NCI-H345 treated with DMSO at 0.1 percent for 48 hours (cell line): Measurements from ENCODE around the gene ECHDC1.
"Not testable (repeated sequence)": the region's sequence is repeated elsewhere in the genome, so short reads cannot be mapped to it uniquely, and the experiment has no call there.

ENCODE experiments used
- DNase-seq: peaks from one replicate; lab custom pipeline; 2025; ENCODE audit not compliant: unreplicated experiment; lab: John Stamatoyannopoulos, UW

The ECHDC1 gene

DNA sequence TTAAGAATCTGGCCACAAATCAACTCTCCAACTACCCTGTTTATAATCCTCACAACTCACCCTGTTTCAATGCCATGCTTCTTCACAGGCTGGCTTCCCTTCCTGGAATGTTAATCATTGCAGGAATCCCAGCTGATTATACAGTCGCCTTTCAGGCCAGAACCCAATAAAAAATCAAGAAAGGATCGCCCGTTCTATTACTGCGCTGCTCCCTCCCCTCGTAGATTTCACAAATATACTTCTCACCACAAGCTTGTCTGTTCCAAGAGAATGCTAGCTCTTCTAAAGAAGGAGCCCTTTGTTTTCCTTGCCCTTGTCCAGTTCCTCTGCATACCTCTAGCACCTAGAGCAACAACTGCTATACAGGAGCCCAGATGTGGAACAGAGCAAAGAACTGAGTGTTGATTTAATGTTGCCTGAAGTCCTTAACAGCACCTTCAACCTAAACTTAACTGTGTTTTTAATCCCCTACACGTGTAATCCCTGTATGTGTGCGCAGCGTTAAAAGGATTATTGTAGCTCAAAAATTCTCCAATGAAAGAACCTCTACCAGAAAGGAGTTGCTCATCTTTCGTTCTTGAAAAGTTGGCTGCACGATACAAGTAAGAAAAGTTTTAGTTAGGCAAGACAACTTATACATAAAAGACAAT, 988 bp downstream of the ECHDC1 start:
- no peak for DNase-seq

DNA sequence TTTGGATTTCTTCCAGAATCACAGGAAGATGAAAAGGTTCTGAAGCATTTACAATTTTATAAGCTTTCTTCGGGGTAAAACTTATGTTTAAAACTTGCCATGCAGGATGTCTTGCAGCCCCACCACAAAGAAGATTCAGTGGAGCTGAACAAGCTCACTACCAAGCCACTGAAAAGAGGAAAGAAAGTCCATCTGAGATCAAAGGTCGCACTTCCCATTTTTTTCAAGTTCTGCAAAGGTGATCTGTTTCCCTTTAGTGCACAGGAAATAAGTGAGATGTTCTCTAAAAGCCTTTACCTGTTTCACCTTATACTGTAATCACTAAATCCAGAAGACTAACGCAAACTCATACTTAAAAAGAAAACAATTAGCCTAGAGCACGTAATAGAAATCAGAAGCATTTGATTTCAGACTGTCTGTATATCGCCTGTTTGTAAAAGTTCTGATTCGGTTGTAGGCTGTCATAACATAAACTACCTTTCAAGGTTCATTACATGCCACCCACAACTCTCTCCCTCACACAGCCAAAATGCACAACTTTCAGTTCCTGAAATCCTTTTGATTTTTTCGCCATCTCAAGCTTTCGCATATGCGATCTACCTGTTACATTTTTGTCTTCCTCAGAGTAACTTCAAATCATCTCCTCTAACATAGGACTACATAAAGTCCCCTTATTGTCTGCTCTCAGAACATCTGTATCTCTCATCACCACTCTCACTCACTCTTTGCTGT, 1.8 kb downstream of the ECHDC1 start:
- DNase-seq, result no peak

DNA sequence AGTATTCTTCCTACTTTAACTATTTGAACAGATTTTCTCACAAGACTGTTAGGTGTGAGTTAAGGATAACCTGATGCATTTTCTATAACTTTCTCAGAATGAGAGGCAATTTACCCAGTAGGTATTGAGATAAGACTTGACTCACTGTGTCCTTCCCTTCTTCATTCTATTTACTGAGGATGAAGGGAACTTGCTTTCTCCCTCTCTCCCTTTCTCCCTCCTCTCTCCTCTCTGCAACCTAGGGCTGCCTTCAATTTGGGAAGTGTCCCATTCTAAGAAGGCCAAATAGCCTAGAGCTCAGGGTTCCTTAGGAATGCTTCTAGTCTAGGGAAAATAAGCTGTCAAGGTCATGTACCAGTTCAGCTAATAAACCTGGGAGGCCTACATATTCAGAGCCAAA, 3.2 kb downstream of the ECHDC1 start:
- DNase-seq, result no peak

DNA sequence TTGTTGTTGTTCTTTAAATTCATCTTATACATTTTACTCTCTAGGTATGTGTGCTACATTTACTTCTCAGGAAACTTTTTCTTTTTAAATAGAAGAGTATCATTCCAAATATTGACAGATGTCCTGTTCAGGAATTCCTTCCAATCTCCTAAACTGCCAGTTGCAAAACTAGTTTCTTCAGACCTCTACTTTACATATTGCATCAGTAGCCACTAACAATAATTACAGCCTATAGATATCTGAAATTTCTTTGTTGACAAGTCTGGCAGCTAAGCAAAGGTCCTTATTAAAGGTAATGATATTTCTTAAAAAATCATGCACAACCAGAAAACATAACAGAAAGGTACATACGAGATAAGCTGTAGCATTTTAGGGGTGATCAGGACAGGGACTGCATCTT, 4.5 kb downstream of the ECHDC1 start:
- no peak for DNase-seq

DNA sequence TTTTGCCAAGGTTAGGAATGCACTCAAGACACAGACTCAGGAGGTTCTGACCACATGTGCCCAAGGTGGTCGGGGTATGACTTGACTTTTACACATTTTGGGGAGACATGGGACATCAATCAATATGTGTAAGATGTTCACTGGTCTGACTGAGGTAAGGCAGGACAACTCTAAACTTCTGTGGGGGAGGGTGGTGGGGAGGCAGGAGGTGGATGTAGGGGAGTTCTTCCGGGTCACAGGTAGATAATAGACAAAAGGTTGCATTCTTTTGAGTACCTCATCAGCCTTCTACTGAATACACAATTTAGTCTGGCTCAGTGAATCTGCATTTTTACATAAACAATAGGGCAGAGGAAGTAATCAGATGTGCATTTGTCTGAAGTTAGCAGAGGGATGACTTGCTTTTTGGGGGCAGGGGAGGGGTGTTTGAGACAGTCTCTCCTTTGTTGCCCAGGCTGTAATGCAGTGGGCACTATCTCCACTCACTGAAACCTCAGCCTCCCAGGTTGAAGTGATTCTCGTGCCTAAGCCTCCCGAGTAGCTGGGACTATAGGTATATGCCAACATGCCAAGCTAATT, 10.9 kb downstream of the ECHDC1 start:
- no peak for DNase-seq

DNA sequence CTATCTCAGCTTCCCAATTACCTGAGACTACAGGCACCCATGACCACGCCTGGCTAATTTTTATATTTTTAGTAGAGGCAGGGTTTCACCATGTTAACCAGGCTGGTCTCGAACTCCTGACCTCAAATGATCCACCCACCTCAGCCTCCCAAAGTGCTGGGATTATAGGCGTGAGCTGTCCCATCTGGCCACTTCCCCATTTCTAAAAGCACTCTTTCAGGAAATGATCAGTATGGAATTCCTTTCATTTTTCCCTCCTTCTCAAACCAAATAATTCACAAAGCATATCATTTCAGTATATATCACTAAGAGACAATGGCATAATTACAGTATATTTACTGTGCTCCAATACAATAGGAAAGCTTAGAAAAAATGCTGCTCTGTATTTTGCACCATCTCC, 12.2 kb downstream of the ECHDC1 start:
- not testable (repeated sequence) for DNase-seq

DNA sequence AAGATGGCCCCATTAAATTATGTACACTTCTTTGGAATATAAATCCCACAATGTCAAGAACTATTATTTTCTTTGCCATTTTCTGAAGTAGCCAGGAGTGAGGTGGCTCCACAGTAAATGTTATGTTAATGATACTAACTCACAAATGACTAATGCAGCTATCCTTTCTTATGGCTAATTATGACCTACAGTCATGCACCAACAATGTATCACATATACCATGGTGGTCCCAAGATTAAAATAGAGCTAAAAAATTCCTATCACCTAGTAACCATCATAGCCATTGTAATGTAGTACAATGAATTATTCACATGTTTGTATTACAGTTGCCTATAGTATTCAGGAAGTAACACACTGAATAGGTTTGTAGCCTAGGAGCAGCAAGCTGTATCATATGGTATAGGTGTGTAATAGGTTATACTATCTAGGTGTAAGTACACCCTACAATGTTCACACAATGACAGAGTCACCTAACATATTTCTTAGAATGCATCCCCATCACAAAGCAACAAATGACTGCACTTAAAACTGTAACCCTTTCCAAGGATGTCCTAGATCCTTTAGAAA, 15.3 kb downstream of the ECHDC1 start:
- no peak for DNase-seq

DNA sequence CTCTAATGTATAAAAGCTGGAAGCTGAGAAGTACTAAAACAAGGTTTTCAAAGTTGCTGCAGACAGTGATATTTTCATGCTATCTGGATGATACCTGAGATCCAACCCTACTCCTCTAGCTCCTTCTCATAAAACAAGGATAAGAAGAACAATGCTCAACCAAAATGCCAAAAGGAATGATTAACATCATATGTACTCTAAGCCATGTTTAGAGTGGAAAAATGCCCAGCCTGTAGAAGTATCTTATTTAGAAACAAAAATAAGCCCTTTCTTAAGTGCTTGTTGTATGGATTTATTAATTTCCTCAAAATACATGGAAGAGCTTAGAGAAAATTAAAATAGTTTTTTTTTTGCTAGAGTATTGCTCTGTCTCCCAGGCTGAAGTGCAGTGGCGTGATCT, 23.7 kb downstream of the ECHDC1 start:
- DNase-seq, result no peak

DNA sequence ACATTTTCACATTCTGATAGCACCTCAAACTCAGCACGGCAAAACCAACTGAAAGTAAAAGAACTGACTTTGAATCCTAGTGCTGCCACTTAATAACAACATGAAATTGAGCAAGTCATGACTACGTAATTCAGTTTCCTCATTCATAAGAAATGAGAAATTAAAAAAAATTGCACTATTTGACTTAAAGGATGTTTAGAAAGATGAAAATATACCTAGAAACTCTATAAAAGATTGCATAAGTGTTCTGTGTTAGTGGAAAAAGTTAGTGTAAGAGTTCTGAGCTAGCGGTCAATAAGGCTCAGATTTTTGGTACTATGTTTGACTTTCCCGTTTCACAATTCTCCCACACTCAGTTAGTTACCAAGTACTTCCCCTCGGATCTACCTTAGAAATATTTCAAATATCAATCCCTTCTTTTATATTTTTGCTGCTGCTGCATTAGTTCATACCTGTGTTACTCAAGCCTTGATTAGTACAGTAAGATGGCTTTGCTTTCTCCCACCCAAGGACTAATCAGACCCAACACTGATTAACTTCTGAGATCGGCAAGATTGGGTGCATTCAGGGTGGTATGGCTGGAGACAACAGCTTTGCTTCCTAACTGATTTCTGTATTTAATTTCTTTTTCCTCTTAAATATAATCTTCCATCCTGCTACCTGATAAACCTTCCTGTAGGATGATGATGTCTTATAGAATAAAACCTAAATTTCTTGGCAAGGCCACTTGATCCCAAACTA, 25.9 kb downstream of the ECHDC1 start:
- DNase-seq, result no peak

DNA sequence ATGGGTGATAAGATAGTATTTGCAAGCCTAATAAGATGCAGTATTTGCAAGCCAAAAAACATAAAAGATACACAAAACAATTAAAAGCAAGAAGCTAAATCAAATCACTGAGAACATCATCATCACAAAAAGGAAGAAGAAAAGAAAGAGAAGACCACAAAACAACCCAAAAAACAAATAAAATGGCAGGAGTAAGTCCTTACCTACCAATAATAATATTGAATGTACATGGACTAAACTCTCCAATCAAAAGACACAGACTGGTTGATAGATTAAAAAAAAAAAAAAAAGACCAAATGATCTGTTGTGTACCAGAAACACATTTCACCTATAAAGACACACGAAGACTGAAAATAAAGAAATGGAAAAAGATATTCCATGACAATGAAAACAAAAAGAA, 37.7 kb downstream of the ECHDC1 start:
- no peak for DNase-seq

DNA sequence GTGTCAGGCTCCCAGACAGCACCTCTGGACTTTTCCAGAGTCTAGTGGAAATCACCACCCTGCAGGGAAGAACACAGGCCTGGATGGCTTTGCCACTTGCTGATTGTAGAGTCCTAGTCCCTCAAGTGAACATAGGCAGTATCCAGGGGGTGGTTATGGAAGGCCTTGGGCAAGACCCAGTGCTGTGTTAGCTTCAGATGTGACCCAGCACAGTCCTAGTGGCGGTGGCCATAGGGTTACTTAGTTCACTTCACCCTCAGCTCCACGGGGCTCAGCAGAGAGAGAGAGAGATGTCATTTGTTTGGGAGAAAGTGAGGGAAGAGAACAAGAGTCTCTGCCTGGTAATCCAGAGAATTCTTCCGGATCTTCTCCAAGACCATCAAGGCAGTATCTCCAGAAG, 39.5 kb downstream of the ECHDC1 start:
- DNase-seq, result no peak

DNA sequence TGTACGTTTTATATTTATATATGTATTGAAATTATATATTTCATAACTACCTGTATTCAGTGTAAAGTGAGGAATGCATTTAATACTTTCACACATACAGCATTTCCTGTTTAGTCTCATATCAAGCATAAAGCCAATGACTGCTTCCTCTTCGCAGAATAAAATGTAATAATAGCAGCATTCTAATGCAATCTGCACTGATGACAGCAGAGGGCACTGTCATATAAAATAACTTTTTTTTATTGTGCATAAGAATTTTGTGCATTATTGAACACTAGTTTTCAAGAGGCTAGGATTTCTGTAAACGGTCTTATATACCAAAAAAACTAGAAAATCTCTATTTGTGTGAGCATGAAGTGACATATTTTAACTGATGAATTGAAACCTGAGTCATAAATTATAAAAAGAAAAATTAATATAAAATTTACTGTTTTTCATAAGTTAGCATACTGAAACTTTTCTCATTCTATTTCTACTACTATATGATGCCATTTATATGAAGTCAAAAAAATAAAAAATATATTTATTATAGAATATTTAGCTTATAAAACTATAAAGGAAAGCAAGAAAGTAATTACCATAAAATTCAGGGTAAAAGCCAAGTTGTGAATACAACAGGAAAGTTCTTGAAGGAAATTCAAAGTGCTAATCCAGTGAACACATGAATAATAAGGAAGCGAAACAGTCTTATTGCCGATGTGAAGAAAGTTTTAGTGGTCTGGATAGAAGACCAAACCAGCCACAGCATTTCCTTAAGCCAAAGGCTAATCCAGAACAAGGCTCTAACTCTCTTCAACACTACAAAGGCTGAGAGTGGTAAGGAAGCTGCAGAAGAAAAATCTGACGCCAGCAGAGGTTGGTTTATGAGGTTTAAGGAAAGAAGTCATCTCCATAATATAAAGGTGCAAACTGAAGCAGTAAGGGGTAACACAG, 40.4 kb downstream of the ECHDC1 start:
- peak; percentile 2 for DNase-seq

DNA sequence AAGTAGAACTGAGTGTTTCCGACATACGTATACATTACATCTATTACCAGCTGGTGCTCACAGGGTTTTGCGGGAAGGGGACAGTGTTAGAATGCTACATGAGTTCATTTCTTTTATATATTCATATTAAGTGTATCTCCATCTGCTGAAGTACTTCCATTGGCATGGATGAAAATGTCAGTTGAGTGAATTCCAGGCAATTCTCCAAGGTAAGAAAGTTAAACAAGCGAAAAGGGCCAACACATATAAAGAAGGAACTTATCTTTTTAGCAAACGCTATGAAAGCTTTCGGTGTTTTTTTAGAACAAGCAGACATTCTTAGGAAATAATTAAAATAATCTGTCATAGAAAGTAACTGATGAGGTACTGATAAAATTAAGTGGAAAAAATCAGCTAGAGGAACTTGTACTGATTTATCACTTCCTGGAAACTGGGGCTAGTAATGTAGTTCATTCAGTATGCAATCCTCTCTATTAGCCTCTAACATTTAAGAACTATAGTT, 42.2 kb downstream of the ECHDC1 start:
- no peak for DNase-seq

DNA sequence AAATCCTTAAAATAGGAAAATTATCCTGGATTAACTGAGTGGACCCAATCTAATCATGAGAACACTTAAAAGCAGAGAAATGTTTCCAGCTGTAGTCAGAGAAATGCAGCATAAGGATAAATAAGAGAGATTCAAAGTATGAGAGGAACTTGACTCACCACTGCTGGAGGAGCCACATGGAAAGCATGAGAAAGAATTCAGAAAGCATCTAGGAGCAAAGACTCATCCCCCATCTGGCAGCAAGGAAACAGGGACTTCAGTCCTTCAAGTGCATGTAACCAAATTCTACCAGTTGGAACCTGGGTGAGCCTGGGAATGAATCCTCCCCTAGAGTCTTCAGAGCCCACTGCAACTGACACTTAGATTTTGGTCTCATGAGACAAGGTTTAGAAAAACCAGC, 43.0 kb downstream of the ECHDC1 start:
- DNase-seq, result no peak

DNA sequence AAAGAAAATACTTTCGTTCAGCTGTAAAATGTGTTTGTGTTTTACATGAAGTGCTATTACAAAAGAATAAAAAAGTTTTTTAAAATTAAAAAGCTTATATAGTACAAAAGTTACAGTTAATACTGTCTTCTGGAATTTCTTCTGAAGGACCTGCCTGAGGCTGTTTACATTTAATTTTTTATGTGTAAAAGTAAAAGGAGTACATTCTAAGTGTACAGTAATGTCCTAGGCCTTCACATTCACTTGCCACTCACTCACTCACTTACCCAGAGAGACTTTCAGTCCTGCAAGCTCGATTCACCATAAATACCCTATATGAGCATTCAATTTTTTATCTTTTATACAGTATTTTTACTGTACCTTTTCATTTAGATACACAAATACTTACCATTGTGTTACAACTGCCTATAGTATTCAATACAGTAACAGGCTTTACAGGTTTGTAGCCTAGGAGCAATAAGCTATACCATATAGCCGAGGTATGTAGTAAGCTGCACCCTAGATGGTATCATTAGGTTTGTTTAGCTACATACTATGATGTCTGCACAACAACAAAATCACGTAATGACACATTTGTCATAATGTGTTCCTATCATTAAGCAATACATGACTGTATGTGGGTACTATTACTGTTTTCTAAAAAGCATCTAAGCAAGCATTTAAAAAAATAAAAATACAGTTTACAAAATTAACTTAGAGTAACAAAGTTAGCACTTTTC, 43.7 kb downstream of the ECHDC1 start:
- DNase-seq, result no peak

DNA sequence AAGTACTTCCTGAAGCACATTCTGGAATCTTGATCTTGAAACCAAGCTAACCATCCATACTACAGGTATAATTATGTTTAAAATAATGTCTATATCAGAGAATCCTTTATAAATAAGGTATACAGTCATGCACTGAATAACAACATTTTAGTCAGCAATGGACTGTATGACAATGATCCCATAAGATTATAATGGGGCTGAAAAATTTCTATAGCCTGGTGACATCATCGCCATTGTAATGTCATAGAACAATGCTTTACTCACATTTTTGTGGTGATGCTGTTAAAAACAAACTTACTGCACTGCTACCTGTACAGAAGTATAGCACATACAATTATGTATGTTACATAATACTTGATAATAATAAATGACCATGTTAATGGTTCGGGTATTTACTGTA, 44.9 kb downstream of the ECHDC1 start:
- no peak for DNase-seq

DNA sequence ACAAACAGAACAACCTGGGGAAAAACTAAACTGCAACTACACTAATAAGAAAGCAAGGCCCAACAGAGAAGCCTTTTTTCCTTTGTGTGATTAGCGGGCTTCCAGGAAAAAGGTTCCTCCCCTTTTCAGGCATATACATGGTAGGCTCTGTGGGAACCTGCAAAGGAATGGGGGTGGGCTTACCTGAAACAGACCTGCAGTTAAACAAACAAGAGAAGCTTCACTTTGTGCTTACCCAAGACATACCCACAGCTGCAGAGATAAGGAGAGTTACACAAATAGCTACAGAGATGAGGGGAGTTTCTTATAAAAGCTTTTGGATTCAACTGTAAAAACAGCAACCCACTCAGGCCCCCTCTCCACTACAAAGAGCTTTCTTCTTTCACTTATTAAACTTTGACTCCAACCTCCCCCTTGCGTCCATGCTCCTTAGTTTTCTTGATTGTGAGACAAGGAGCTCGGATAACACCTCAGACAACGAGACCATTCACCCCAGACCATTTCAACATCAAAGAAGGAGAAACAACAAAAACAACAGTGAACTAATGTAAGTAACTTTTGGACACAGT, 45.8 kb downstream of the ECHDC1 start:
- DNase-seq, result no peak

DNA sequence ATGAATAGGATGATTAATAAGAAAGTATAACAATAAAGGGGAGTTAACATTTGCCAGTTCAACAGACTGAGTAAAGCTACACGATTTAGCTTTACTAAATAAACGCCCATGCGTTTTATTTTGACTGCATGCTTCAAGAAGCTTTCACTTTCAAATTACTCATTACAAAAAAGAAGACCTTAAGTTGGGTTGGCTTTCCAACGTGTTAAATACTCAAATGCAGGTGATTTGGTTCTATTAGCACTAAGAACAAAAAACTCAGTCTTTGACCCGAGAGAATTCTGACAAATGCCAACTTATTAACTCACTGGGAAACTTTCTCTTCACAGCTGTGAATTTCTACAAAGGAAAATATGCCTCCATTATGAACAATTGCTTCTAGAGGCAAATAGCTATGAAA, 51.9 kb downstream of the ECHDC1 start:
- no peak for DNase-seq
